Inflammatory macrophage treated with lipopolysaccharide for 4 hours (primary cell): Measurements from ENCODE around the gene FRMD4A.
A peak's percentile ranks its signal among the peaks of the same experiment; 100 is the strongest.

Experiments
- DNase-seq: peaks from one replicate; pipeline ENCODE4 v3.0.0-alpha.2; 2020

FRMD4A gene

GRCh38 chr10:14336736-14337135 is 6.0 kb upstream of the FRMD4A start:
- no peak for DNase-seq

DNA sequence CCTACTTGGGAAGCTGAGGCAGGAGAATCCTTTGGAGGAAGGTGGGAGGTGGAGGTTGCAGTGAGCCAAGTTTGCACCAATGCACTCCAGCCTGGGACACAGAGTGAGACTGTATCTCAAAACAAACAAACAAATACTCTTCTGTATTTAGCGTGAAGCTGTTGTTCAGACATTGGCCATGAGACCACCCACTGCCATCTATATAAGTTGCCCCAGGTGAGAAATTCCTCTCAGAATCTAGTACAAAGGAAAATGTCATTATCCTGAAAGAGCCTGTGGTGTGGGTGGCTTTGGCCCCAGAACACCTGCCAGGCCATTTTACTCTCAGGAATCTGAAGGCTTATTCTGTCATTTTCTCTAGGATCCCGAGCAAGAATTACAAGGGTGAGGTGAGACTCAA is 4.0 kb upstream of the FRMD4A start:
- no peak for DNase-seq

DNA sequence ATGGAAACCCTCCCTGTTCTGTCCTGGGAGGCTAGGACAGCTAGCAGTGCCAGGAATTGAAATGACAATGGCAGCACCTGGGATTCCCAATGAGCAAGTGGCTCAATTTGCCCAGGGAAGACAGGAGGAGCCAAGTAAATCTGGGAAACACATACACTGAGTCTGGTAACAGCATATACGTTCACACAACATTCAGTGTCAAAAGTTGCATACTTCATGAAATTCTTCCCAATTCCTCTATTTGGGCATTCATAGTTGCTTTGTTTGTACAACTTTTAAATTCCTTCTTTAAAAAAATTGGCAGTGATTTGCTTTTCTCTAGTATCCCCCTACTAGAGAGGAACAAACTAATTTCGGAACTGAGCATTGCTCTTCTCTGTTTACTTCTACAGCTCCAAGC is 2.9 kb upstream of the FRMD4A start:
- no peak for DNase-seq

DNA sequence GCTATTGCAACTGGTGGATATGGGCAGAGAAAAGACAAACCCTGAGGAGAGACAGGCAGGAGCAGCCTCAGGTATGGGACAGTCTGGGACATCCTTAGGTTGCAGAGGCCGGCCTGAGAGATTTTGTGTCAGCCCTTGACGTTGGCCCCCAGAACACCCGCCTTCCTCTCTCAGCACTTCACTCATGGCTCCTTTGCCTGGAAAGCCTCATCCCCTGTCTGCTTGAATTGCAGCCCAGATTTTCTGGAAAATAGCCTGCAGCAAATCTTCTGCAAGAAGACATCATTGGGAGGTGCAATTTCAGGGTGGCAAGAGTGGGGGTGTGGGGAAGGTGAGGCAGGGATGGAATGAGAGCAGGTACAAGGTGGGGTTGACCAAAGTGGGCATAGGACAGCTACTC is 2.2 kb upstream of the FRMD4A start:
- no peak for DNase-seq

DNA sequence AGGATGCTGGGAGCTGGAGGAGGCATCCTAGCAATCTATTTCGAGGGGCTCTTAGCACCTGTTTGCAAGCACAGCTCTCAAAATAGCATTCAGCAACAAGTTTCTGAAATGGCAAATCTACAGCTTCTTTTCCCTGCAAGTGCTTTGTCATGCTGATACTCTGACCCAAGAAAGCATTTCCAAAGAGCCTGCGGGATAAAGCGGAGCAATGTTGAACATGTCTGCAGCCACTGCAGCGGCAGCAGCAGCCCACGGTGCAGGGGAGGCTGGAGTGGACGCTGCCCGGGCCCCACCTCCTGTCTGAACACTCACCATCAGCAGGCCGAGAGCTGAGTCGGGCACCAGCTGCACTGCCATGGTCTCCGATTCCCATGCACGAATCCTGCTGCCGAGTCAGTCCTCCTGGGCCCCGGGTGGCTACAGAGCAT is 964 bp downstream of the FRMD4A start:
- DNase-seq, result no peak

- DNase-seq, result no peak
Observed at GRCh38 chr10:14328881-14329672, 1.6 kb downstream of the FRMD4A start.

DNA sequence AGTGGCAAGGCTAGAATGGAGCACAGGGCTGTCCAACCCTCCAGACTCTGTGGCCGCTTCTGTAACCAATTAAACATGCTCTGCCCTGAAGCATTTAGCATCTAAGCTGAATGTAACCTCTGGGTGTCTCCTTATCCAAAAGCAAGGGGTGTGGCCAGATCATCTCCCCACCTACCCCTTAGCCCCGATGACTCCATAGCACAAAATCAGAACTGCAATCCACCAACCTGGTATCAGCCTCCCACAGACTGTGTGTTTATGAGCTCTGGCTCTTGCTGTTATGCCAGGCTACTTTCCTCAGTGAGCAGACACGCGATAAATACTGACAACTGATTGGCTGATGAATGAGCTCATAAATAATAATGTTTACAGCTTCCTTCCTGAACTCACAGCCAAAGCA is 3.2 kb downstream of the FRMD4A start:
- DNase-seq, result no peak

DNA sequence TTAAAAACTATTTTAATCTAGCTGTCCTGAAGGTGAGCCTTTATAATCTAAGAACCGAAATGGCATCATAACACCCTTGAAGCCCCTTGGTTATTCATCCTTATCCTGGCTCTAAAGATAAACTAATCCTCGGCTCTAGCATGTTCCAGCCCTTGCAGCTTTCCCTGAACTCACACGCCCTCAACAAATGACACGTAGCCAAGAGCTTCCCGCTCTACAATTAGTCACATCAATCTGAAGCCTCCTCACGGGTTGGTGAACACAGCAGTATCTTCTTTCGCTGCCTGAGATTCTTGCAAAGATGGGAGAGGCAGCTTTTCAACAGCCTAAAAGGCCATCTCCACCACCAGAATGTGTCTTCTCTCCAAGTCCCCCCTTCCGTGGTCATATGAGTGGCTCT is 4.1 kb downstream of the FRMD4A start:
- DNase-seq, result no peak

- DNase-seq, result peak; percentile 41
Observed at GRCh38 chr10:14325325-14325955, 5.3 kb downstream of the FRMD4A start.

- no peak for DNase-seq
Observed at GRCh38 chr10:14322526-14323188, 8.1 kb downstream of the FRMD4A start.

GRCh38 chr10:14318007-14318406 is 12.7 kb downstream of the FRMD4A start:
- DNase-seq, result no peak

- DNase-seq, result no peak
Observed at GRCh38 chr10:14312014-14312413, 18.7 kb downstream of the FRMD4A start.

GRCh38 chr10:14311206-14311957 is 19.3 kb downstream of the FRMD4A start:
- no peak for DNase-seq

GRCh38 chr10:14309593-14309992 is 21.1 kb downstream of the FRMD4A start:
- DNase-seq, result peak; percentile 31

- DNase-seq, result peak; percentile 8
Observed at GRCh38 chr10:14306190-14306589, 24.5 kb downstream of the FRMD4A start.

- DNase-seq, result no peak
Observed at GRCh38 chr10:14304046-14304445, 26.7 kb downstream of the FRMD4A start.

- no peak for DNase-seq
Observed at GRCh38 chr10:14302035-14302434, 28.7 kb downstream of the FRMD4A start.

GRCh38 chr10:14299556-14299955 is 31.2 kb downstream of the FRMD4A start:
- DNase-seq, result no peak

DNA sequence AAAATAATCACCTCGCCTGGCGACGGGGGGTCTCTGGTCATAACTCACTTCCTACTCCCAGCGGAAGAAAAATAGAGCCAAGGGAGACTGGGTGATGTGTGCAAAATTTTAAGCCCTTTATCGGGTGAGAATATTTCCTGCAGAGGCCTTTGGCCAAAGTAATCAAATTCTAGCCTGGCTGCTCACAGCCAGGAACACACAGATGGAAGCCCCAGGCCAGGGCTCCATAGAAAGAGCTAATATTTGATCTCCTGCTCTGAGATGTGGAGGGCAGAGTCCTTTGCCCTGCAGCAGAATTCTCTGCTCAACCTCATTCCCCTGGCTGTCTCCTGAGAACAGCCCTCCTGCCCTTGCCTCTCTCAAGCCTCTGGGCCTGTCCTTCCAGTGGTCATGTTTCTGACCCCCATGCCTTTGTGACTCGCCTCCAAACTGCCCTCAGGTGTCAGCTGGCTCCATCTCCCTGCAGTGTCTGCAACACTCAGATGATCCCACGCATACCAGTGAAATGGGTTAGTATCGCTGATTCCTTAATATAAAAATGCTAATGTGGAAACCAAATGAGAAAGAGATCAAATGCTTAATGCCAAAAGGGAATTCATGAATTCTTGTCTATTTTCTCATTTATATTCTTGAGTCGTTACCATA is 34.5 kb downstream of the FRMD4A start:
- DNase-seq, result no peak

GRCh38 chr10:14294347-14295059 is 36.2 kb downstream of the FRMD4A start:
- no peak for DNase-seq

GRCh38 chr10:14293526-14293925 is 37.2 kb downstream of the FRMD4A start:
- no peak for DNase-seq

DNA sequence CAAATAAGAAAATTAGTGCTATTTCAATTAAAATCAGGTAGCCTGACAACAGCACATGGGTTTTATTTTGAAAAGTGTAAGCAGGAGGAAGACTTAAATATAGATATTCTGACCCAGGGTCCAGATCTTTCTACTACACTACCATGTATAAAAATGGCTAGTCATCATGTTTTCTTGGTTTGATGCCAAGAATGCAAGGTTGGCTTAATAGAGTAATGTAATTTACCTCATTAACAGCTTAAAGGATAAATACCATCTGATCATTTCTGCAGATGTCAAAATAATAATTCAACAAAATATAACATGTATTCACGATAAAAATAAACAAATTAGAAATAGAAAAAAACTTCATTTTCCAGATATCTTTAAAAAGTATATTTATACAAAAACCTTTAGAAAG is 39.4 kb downstream of the FRMD4A start:
- DNase-seq, result no peak
